ENCODE measurements around the gene MAP2K2.

MAP2K2 gene

DNA sequence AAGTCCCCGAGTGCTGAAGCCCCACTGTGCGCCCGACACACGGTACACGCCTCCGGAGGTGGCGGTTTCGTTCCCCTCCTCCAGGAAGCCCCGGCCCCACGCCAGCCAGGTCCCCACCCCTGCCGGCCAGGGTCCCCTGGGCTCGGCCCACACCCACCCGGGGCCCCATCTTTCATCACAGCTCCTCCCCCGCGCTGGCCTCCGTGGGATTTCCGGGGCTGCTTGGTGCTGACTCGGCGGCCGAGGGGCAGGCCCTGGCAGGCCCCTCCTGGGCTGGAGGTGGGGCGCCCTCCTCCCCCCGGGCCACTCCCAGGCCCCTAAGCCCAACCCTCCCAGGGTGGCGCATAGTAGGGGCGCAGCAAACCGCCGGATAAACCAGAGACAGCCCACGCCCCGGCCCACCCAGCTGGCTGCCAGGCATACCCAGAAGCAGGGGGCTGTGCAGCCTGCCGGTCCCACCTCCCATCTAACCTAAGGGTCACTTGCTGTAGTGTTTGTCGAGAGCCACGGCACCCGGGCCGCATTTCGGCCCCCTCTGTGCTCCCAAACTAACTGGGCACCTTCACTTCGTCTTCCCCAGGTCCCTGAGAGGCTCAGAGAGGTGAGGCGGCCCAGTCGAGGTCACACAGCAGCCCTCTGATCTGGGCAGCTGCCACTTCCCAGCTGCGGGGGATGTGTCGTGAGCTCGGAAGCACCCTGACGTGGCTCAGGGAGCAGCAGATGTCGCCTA is 63.9 kb downstream of the MAP2K2 start:
- Histone ChIP-seq H3K4me3 (no peak overlapping the region), H3K36me3 (ENCODE audit: insufficient read depth, low read length) (peaks cover 24% of the 10 kb centered on the region; the same call in 1 of the 2 replicates), H3K9me3 (ENCODE audit: low read depth, low read length) (no peaks in the 10 kb centered on the region), H3K27ac (no peak overlapping the region), H3K9ac (ENCODE audit: insufficient read length) (no peak overlapping the region)
- no peak for DNase-seq (ENCODE audit: low read depth, low spot score)
- TF ChIP-seq POLR2AphosphoS5 (IDR thresholded peaks at IDR 0.05; ENCODE audit: borderline replicate concordance, low read depth, low read length) (no peak), FOXP2 (optimal IDR thresholded peaks at IDR 0.05; ENCODE audit: control extremely low read depth, extremely low read length, insufficient read depth) (no peak), EZH2 (IDR thresholded peaks at IDR 0.05) (no peak)

DNA sequence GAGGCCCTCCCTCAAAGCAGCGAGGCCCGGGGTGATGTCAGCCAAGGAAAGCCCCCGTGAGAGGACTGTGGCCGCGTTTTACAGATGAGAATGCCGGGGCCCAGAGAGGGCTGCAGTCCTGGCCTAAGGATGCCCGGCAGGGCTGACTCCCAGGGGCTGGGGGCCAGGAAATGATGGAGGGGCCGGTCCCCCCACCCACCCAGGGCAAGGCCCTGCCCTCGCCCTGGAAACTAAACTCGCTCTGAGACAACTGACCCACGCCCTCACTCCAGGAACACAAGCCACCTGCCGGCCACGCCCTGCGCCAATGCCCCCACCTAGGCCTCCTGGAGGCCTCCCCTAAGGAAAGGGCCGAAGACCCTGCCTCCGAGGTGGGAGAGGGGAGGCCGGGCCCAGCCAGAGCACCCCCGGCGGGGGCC is 64.5 kb downstream of the MAP2K2 start:
- Histone ChIP-seq H3K9ac (ENCODE audit: insufficient read length) (no peak overlapping the region), H3K4me3 (no peak overlapping the region), H3K36me3 (ENCODE audit: insufficient read depth, low read length) (peaks cover 30% of the 10 kb centered on the region; the same call in 1 of the 2 replicates), H3K9me3 (ENCODE audit: low read depth, low read length) (no peaks in the 10 kb centered on the region), H3K27ac (no peak overlapping the region)
- no peak for DNase-seq (ENCODE audit: low read depth, low spot score)
- TF ChIP-seq FOXP2 (optimal IDR thresholded peaks at IDR 0.05; ENCODE audit: control extremely low read depth, extremely low read length, insufficient read depth) = no peak
- TF ChIP-seq POLR2AphosphoS5 (IDR thresholded peaks at IDR 0.05; ENCODE audit: borderline replicate concordance, low read depth, low read length) = no peak
- TF ChIP-seq EZH2 (IDR thresholded peaks at IDR 0.05) = no peak

DNA sequence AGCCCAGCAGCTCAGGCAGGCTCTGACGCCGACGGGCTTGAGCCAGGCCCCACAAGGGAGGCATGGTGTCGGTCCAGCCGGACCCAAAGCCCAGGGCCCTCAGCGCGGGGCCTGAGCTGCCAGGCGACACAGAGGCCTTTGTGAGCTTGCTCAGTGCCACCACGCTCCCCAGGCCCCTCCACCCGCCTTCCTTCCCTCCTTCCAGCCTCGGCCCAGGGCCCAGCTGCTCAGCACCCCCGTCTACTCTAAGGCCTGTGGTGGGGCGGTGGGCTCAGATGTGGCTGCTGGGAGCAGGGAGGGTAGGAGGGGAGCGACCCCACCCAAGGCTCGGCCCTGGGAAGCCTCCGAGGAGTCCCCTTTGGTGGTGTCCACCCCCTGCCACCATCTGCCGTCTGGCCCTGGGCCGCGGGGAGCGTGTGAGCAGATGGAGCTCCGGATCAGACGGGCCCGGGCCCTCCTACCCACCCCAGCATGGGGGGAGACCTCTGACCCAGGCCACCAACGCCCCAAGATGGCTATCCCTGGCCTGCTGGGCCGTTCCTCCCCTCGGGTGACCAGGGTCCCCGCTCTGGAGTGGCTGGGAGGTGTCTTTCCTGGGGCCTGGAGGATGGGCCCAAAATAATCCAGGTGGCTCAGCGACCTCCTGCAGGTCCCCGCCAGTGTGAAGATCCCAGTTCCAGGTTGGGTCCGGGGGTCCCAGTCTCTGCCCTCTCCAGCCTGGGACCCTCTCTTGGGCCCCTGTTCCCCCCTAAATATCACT is 65.0 kb downstream of the MAP2K2 start:
- Histone ChIP-seq H3K9ac (ENCODE audit: insufficient read length) (no peak overlapping the region), H3K9me3 (ENCODE audit: low read depth, low read length) (no peaks in the 10 kb centered on the region), H3K27ac (no peak overlapping the region), H3K4me3 (no peak overlapping the region), H3K36me3 (ENCODE audit: insufficient read depth, low read length) (peaks cover 31% of the 10 kb centered on the region; the same call in 1 of the 2 replicates)
- DNase-seq (ENCODE audit: low read depth, low spot score) = no peak
- no peak; the same call in 1 of the 2 replicates for TF ChIP-seq POLR2AphosphoS5 (IDR thresholded peaks at IDR 0.05; ENCODE audit: borderline replicate concordance, low read depth, low read length)
- TF ChIP-seq FOXP2 (optimal IDR thresholded peaks at IDR 0.05; ENCODE audit: control extremely low read depth, extremely low read length, insufficient read depth) = no peak
- no peak for TF ChIP-seq EZH2 (IDR thresholded peaks at IDR 0.05)

DNA sequence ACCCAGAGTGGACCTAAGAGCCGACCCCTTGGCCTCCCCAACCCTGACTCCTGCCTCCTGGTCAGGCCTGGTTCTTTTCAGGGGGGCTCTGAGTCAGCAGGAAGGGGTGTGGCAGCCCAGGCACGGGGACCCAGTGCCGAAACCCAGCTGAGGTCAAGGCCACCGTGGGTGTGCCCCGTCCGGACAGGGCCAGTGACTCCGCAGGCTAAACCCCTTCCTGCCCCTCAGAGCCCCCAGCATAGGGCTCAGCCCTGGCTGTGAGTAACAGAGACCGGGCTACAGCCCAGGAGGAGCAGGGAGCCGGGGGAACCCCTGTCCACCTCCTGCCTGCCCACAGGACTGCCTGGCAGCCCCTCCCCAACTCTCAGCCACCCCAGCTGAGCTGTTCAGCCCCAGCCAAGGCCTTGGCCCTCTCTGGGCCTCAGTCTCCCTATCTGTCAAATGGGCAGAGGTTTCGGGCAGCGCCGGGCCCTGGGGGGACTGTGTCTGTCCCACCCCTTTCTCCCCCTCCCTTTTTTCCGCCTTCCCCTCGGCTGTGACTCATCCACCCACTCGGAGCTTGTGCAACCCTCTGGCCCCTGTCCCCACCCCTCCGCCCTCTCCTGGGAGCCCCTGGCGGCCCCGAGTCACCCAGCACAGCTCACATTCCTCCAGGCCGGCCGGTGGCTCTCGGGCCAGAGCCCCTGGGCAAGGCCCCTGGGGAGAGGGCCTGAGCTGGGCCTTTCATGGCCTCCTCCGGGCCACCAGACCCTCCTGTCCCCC is 65.8 kb downstream of the MAP2K2 start:
- TF ChIP-seq FOXP2 (optimal IDR thresholded peaks at IDR 0.05; ENCODE audit: control extremely low read depth, extremely low read length, insufficient read depth) (no peak), POLR2AphosphoS5 (IDR thresholded peaks at IDR 0.05; ENCODE audit: borderline replicate concordance, low read depth, low read length) (no peak), EZH2 (IDR thresholded peaks at IDR 0.05) (no peak)
- Histone ChIP-seq H3K4me3 (no peak overlapping the region), H3K9me3 (ENCODE audit: low read depth, low read length) (no peaks in the 10 kb centered on the region), H3K27ac (no peak overlapping the region), H3K36me3 (ENCODE audit: insufficient read depth, low read length) (peaks cover 31% of the 10 kb centered on the region; the same call in 1 of the 2 replicates), H3K9ac (ENCODE audit: insufficient read length) (no peak overlapping the region)
- DNase-seq (ENCODE audit: low read depth, low spot score) = no peak

DNA sequence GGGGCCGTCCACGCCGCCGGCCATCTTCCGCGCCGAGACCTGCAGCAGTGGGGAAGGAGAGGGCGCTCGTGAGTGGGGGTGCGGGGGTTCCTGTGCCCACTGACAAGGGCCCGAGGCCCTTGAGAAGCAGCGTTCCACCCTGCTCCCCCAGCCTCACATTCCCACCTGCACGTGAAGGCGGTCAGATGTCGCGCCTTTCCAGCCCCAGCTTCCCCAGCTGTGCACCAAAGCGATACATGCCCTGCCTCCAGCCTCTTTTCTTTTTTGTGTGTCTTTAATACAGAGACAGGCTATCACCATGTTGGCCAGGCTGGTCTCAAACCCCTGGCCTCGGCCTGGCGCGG is 68.7 kb downstream of the MAP2K2 start:
- Histone ChIP-seq H3K36me3 (ENCODE audit: insufficient read depth, low read length) (peaks cover 41% of the 10 kb centered on the region; the same call in 1 of the 2 replicates), H3K4me3 (no peak overlapping the region), H3K27ac (no peak overlapping the region), H3K9ac (ENCODE audit: insufficient read length) (no peak overlapping the region), H3K9me3 (ENCODE audit: low read depth, low read length) (no peaks in the 10 kb centered on the region)
- no peak for TF ChIP-seq EZH2 (IDR thresholded peaks at IDR 0.05)
- TF ChIP-seq FOXP2 (optimal IDR thresholded peaks at IDR 0.05; ENCODE audit: control extremely low read depth, extremely low read length, insufficient read depth) = no peak
- TF ChIP-seq POLR2AphosphoS5 (IDR thresholded peaks at IDR 0.05; ENCODE audit: borderline replicate concordance, low read depth, low read length) = no peak
- DNase-seq (ENCODE audit: low read depth, low spot score) = no peak

DNA sequence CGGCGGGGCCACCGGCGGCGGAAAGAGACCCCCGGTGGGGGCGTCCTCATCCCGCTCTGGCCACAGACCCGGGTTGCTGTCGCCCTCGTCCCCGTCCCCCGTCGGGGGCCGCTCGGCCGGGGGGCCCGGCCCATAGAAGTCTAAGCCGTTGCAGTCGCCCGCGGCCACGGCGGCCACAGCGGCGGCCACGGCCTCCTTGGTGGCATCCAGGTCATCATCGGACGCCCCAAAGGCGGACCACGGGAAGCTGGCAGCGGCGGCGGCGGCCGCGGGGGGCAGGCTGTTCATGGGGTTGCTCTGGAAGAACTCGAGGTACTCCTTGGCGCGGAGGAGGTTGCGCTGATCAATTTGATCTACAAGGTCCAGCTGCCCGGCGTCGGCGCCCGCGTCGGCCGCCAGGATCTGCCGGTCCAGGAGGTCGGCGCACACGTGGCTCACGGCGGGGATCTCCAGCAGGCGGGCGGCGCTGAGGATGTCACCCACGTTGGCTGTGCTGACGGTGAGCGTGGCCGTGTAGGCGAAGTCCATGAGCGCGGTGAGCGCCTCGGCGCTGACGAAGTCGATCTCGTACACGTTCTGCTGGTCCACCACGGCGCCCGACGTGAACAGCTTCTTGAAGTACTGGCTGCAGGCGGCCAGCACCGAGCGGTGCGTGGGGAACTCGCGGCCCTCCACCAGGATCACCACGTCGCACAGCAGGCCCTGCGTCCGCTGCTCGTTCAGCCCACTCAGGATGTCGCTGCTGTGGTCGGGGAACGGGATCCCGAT is 69.3 kb downstream of the MAP2K2 start:
- Histone ChIP-seq H3K9me3 (ENCODE audit: low read depth, low read length) (no peaks in the 10 kb centered on the region), H3K4me3 (no peak overlapping the region), H3K36me3 (ENCODE audit: insufficient read depth, low read length) (peaks cover 41% of the 10 kb centered on the region; the same call in 1 of the 2 replicates), H3K27ac (no peak overlapping the region), H3K9ac (ENCODE audit: insufficient read length) (no peak overlapping the region)
- no peak for DNase-seq (ENCODE audit: low read depth, low spot score)
- TF ChIP-seq FOXP2 (optimal IDR thresholded peaks at IDR 0.05; ENCODE audit: control extremely low read depth, extremely low read length, insufficient read depth) = no peak
- TF ChIP-seq EZH2 (IDR thresholded peaks at IDR 0.05) = no peak
- no peak for TF ChIP-seq POLR2AphosphoS5 (IDR thresholded peaks at IDR 0.05; ENCODE audit: borderline replicate concordance, low read depth, low read length)

DNA sequence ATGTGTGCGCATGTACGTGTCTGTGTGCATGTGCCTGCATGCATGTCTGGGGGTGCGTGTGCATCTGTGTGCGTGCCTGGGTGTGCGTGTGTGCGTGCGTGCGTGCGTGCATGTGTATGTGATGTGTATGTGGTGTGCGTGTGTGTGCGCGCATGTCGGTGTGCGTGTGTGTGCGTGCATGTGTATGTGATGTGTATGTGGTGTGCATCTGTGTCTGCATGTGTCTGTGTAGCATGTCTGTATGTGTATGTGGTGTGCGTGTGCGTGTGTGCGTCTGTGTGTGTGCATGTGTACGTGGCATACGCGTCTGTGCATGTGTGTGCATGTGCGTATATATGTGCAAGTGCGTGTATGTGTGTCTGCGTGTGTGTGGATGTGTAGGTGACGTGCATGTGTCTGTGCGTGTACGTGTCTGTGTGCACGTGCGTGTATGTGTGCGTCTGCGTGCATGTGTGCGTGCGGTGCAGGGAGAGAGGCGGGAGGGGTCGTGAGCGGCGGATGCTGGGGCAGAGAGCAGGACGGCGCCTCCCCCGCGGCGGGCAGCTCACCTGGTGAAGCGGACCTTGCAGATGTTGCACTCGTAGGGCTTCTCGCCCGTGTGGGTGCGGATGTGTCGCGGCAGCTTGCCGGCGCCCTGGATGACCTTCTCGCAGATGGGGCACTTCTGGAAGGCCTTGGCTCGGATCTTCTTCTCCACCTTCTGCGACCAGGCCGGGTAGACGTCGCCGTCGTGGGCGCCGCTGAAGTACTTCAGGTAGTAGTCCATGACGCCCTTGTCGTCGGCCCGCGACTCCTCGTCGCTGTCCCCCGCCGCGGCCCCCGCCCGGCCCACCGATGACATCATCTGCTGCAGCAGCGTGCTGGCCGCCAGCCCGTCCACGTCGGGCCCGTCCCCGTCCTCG is 70.2 kb downstream of the MAP2K2 start:
- Histone ChIP-seq H3K36me3 (ENCODE audit: insufficient read depth, low read length) (peaks cover 41% of the 10 kb centered on the region; the same call in 1 of the 2 replicates), H3K4me3 (no peak overlapping the region), H3K9me3 (ENCODE audit: low read depth, low read length) (no peaks in the 10 kb centered on the region), H3K27ac (no peak overlapping the region), H3K9ac (ENCODE audit: insufficient read length) (no peak overlapping the region)
- DNase-seq (ENCODE audit: low read depth, low spot score) = no peak
- TF ChIP-seq EZH2 (IDR thresholded peaks at IDR 0.05) = no peak
- TF ChIP-seq POLR2AphosphoS5 (IDR thresholded peaks at IDR 0.05; ENCODE audit: borderline replicate concordance, low read depth, low read length) = no peak
- TF ChIP-seq FOXP2 (optimal IDR thresholded peaks at IDR 0.05; ENCODE audit: control extremely low read depth, extremely low read length, insufficient read depth) = no peak

Measured in SK-N-MC (cell line).